ENCODE data around the gene REXO4.
"Not testable (repeated sequence)": the region's sequence is repeated elsewhere in the genome, so short reads cannot be mapped to it uniquely, and the experiment has no call there.

The REXO4 gene

GRCh38 chr9:133421615-133422542 is 4.1 kb upstream of the REXO4 start, which contains the start of gene ADAMTS13:
Gene ADAMTS13, plus strand, starts transcription at chr9:133422367. Its CDS starts 77 bp downstream, at chr9:133422444.
- FAIRE-seq, result no peak
- no peak for DNase-seq (ENCODE audit: low spot score)

GRCh38 chr9:133420392-133420827 is 2.6 kb upstream of the REXO4 start:
- no peak for FAIRE-seq

DNA sequence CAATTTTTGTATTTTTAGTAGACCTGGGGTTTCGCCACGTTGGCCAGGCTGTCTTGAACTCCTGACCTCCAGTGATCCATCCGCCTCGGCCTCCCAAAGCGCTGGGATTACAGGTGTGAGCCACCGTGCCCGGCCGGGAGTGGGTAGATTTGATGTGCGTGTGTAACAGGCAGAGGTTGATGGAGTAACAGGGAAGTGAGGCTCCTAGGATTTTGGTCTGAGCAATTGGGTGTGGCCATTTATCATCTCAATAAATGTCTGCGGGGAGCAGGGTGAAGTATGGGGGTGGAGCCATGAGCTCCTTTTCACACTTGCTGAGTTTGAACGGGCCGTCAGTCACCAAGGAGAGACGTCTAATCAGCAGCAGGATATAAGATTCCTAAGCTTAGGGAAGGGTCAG is 1.2 kb upstream of the REXO4 start:
- no peak for DNase-seq (ENCODE audit: low spot score)
- FAIRE-seq, result no peak

More at GRCh38 chr9:133420392-133420827, 2.6 kb upstream of the REXO4 start:
- DNase-seq (ENCODE audit: low spot score), result no peak

DNA sequence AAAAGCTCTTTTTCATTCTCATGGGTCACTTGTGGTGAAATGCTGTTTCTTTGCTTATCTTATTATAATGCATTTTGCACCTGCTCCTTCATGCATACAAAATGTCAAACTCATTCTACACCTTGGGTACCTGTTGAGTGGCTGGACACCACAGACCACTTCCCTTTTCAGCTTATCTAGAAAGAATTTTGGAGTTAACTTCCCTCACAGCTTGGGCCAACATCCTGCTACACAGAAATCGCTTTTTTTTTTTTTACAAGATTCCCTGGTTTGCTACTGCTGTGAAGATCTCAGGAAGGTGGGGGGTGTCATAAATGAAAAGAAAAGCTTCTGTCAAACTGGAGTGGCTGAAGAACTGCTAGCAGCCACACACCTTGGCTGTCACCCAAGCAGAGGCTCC is 2.6 kb downstream of the REXO4 start:
- FAIRE-seq (no peak), DNase-seq (ENCODE audit: low spot score) (no peak)

DNA sequence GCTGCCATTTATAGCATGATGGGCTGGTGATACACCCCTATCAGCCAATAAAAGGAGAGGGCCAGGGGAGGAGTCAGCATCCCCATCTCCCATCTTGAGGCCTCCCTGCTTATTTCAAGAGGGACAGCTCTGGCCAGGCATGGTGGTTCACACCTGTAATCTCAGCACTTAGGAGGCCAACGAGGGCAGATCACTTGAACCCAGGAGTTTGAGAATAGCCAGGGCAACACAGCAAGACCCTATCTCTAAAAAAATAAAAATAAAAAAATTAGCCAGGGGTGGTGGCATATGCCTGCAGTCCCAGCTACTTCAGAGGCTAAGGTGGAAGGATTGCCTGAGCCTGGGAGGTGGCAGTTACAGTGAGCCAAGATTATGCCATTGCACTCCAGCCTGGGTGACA is 9.8 kb downstream of the REXO4 start:
- FAIRE-seq, result no peak
- DNase-seq (ENCODE audit: low spot score), result no peak

DNA sequence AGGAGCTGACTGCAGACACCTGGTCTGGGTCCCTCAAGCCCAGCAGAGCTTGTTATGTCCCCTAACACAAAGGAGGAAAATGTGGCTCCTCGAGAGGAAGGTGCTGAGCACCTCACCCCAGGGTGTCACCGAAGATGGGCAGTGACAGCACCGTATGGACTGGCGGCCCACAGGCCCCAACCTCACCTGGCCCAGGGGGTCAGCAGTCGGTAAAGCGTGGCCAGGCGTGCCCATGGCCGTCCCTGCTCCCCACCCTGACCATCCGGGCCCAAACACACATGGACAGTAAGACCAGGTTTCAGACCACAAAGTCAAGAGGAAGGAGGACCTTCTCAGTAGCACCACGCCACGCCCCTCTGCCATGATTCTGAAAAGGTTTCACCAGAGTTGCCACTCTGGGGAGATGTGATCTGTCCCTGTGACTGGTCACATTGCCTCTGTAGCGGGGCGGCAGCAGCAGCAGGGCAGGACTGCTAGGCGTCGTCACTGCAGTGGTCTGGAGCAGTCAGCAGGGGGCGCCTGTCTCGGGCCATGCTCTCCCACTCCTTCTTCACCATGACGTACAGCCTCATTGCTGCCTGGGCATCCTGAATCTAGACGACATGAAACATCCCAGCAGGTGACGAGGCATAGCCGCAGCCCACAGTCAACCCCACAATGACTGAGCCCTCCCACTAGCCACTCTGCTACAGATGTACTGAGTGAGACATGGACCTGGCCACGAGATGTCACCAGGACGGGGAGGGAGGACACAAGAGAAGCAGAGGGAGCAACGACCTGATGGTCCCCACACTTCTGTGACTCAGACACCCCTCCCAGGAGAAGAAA is 11.1 kb downstream of the REXO4 start:
- FAIRE-seq (no peak), DNase-seq (ENCODE audit: low spot score) (peak; percentile 70)

GRCh38 chr9:133405508-133406438 is 12.0 kb downstream of the REXO4 start:
- no peak for FAIRE-seq
- DNase-seq (ENCODE audit: low spot score), result no peak

DNA sequence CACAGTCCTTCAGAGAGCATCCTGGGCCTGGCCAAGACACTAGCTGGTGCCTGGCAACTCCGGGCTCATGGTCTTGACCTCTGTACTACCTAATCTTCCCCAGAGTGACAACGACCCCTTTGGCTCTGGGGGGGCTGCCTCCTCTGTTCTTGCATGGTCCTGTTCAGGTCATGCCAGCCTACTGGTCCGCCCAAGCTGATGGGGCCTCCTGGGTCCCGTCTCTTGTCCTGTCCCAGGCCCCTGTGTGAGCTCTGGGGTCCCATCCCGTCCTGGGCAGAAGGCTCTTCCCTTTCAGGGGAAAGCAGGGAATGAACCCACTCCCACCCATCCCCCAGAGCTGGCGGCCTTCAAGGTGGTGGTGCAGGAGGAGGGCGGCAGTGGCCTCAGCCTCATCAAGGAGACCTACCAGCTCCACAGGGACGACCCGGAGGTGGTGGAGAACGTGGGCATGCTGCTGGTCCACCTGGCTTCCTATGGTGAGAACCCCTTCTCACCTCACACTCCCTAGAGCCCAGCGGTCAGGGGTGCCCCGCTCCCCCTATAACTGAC is 13.3 kb downstream of the REXO4 start:
- FAIRE-seq (no peak), DNase-seq (ENCODE audit: low spot score) (no peak)

DNA sequence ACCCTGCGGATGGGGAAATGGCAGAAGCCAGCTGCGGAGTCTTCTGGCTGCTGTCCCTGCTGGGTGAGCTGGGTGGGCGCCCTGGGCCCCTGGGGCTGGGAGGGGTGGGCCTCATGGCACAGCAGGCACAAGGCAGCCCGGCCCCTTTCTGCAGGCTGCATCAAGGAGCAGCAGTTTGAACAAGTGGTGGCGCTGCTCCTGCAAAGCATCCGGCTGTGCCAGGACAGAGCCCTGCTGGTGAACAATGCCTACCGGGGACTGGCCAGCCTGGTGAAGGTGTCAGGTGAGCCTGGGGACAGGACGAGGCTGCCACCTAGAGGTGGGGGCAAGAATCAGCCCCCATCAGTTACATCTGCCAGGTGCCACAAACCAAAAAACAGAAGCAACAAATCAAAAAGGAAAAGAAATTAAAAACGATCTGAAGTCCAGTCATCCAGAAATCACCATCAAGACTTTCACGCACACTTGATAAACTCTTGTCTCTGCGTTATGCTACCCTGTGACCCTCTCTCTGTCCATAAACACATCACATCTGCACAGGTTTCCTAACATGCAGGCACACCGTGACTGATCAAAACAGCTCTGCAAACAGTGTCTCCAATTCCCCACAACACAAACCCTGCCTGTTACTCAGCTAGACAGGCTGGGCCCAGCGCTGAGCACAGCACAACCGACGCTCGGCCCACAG is 13.9 kb downstream of the REXO4 start:
- FAIRE-seq (no peak), DNase-seq (ENCODE audit: low spot score) (peak; percentile 17)

- FAIRE-seq (no peak), DNase-seq (ENCODE audit: low spot score) (no peak)
Observed at GRCh38 chr9:133402689-133403088, 15.1 kb downstream of the REXO4 start.

DNA sequence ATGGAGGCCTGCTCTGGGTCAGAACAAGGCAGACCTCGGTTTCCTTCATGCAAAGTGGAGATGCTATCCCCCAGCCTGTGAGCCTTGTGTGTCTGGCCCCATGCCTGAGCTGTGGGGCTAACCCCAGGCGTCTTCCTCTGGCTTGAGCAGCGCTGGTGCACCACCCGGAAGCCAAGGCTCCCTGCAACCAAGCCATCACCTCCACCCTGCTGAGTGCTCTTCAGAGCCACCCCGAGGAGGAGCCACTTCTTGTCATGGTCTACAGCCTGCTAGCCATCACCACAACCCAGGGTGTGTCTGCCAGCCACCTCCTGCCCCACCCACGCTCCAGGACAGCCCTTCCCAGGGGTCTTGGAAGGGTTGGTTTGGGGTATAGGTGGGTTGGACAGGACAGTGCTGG is 16.2 kb downstream of the REXO4 start:
- FAIRE-seq (no peak), DNase-seq (ENCODE audit: low spot score) (no peak)

DNA sequence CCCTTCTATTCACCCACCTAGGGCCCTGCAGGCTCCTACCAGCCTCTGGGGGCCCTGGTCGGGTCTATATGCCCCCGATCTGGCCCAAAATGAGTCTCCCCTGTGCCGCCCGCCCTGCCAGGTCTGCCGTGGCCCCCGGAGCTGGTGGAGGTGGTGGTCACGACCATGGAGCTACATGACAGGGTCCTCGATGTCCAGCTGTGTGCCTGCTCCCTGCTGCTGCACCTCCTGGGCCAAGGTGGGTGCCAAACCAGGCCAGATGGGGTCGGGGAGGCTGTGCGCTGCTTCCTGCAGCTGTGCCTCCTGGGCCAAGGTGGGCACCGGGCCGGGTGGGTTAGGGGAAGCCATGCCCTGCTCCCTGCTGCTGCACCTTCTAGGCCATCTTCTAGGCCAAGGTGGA is 17.5 kb downstream of the REXO4 start:
- FAIRE-seq (no peak), DNase-seq (ENCODE audit: low spot score) (no peak)

DNA sequence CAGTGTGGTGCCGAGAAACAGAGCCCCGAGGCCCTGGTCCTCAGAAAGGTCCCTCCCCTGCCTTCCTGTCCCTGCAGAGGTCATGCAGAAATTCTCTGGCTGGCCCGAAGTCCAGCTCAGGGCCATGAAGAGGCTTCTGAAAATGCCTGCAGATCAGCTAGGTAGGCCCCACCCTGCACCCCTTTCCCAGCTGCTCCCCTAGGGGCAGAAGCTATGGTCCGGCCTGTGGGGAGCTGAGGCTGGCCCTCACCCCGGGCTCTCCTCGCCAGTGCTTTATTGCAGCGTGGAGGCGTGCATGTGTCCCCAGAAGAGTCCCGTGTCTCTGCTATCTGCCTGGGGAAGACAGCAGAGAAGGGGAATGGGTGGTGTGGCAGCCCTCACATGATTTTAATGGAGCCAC is 19.9 kb downstream of the REXO4 start:
- DNase-seq (ENCODE audit: low spot score) (no peak), FAIRE-seq (no peak)

DNA sequence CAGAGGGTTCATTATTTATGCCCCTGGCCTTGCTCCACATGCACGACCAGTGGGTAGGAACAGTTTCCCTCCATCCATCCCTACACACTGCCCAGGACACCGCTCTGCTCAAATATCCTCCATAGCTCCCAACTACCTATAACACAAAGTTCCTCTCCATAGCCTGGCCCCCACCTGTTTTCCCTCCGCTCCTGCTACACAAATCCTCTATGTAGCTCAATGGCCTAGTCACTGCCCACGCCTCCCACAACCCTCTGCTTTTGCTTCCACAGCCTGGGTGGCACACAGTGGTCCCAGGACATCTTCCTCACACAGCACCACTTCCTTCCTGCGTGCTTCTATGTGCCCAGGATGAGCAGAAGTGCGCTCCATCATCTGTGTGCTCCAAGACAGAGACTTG is 20.4 kb downstream of the REXO4 start:
- FAIRE-seq, result no peak

GRCh38 chr9:133396952-133397351 is 20.9 kb downstream of the REXO4 start:
- no peak for DNase-seq (ENCODE audit: low spot score)
- FAIRE-seq, result no peak

More for the DNA sequence above, 20.4 kb downstream of the REXO4 start:
- no peak for DNase-seq (ENCODE audit: low spot score)

DNA sequence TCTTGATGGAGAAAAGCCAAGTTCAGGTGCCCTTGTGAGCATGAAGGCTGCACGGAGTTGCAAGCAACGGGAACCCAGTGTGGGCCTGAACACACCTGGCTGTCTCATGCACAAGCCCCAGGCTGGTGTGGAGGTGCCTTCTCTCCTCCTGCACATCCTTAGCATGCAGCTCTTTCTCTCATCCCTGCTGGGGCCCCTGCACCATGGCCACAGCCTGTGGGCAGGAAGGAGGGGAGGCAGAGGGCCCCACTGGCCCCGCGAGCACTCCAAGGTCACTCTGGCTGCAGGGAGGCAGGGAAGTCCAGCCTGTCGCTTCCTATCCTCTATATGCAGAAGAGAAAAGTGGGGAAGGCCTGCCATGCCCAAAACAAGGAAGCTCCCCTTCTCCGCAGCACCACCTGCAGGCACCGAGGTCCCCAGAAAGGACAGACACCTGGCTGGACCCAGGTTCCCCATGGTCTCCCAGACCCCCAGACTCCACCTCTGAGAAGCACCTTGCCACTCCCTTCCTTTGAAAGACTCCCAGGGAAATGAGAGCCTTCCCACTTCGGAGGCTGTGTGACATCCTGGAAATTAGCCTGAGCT is 23.0 kb downstream of the REXO4 start:
- no peak for DNase-seq (ENCODE audit: low spot score)
- FAIRE-seq, result no peak

DNA sequence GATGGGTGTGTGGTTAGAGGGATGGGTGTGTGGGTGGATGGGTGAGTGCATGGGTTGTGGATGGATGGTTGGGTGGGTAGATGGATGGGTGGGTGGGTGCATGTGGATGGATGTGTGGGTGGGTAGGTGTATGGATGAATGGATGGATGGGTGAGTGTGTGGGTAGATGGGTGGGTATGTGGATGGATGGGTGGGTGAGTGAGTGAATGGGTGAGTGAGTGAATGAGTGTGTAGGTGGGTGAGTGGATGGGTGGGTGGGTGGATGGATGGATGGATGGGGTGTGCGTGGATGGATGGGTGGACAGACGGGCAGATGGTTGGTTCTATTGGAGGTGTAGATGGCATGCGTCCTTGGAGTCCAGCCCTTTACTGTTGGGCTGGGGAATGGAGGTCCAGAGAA is 24.4 kb downstream of the REXO4 start:
- FAIRE-seq (no peak), DNase-seq (ENCODE audit: low spot score) (no peak)

- FAIRE-seq; DNase-seq (ENCODE audit: low spot score): not testable (repeated sequence)
Observed at GRCh38 chr9:133392308-133392707, 25.5 kb downstream of the REXO4 start.

DNA sequence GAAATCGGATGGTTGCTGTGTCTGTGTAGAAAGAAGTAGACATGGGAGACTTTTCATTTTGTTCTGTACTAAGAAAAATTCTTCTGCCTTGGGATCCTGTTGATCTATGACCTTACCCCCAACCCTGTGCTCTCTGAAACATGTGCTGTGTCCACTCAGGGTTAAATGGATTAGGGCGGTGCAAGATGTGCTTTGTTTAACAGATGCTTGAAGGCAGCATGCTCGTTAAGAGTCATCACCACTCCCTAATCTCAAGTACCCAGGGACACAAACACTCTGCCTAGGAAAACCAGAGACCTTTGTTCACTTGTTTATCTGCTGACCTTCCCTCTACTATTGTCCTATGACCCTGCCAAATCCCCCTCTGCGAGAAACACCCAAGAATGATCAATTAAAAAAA is 26.4 kb downstream of the REXO4 start:
- DNase-seq (ENCODE audit: low spot score); FAIRE-seq: not testable (repeated sequence)

DNA sequence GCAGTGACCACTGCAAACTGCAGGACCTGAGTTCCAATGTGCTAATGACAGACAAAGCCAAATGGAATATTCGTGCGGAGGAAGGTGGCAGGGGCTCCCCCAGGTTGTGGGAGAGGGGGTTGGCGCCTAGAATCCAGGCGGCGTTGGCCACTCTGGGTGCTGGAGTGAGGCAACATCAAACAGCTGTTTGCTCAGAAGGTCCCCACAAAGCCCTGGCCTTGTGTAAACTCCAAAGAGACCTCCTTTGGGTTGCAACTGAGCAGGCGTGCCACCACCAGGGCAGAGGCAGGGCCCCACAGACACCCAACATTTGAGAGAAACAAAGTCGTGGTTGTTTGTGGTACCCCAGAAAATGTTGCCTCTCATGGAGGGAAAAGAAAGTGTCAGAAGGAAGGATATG is 27.1 kb downstream of the REXO4 start:
- FAIRE-seq (no peak), DNase-seq (ENCODE audit: low spot score) (no peak)
